Esophagus (tissue), 2 donors: ENCODE measurements around the gene AKAP5. TPM values are rescaled to one million over a fixed set of nuclear protein-coding genes. Genes with fewer than 3 reads are reported as not detected.

Experiments
- H3K27ac ChIP-seq, 2 donors: one replicate each; pipeline ENCODE4 v1.5.1; 2013; ENCODE audit warnings: low read depth in 2 of 2, mild to moderate bottlenecking in 2 of 2, inconsistent platforms in 1 of 2, low read length in 1 of 2, moderate library complexity in 1 of 2
- H3K27me3 ChIP-seq, 2 donors: one replicate each; pipeline ENCODE4 v1.6.1; 2013; ENCODE audit warnings: low read length in 2 of 2, control low read depth in 1 of 2, mild to moderate bottlenecking in 1 of 2; ENCODE audit not compliant: insufficient read depth in 2 of 2, control insufficient read depth in 1 of 2
- H3K36me3 ChIP-seq, 2 donors: one replicate each; pipeline ENCODE4 v1.6.1; 2013; ENCODE audit warnings: low read length in 1 of 2; ENCODE audit not compliant: control insufficient read depth in 2 of 2, insufficient read depth in 2 of 2
- H3K4me1 ChIP-seq, 2 donors: one replicate each; pipeline ENCODE4 v1.6.1; 2013; ENCODE audit warnings: low read length in 1 of 2; ENCODE audit not compliant: control insufficient read depth in 2 of 2, insufficient read depth in 2 of 2
- H3K4me3 ChIP-seq, 2 donors: one replicate each; pipeline ENCODE4 v1.5.1; 2013; ENCODE audit warnings: low read length in 2 of 2, mild to moderate bottlenecking in 2 of 2, low read depth in 1 of 2, moderate library complexity in 1 of 2
- H3K9me3 ChIP-seq, 2 donors: one replicate each; pipeline ENCODE4 v1.6.1; 2013; ENCODE audit warnings: mild to moderate bottlenecking in 2 of 2, low read depth in 1 of 2, low read length in 1 of 2, moderate library complexity in 1 of 2; ENCODE audit not compliant: control insufficient read depth in 2 of 2, insufficient read depth in 1 of 2
- WGBS, 2 donors: extraction: QIAGEN DNeasy Blood & Tissue Kit; methylation state at CpG; one replicate each; pipeline ENCODE4 v1.1.7; 2013; 5-methylcytosine and 5-hydroxymethylcytosine counted together
- polyA plus RNA-seq, 2 donors: library from polyadenylated mRNA; stranded (reverse); fragments of 200-250 nt; gene quantifications; one replicate each; pipeline ENCODE4 v1.2.3, GENCODE V29; 2013
- donor health status: healthy with polysubstance abuse.
- donor health status: Bipolar disorder and iron deficiency.

The AKAP5 gene
- polyA plus RNA-seq, 2 donors: 0.04 to 0.06 TPM

DNA sequence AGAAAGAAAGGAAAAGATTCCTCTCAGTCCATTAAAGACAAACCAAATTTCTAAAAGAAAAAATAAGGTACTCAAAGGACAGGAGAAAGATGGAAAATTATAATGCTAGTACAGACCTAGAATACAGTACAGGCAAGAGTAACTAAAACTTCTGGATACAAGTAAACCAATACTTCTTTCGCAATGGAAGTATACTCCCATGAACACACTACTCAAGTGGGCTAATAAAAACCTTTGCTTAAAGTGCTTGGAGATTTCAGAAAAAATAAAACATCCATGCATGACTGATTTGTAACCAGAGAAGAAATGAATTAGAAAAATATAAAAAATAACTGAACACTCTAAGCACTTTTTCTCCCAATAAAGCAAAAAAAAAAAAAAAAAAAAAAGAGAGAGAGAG, 34.8 kb downstream of the AKAP5 start:
- no peak overlapping the region for H3K4me3 ChIP-seq
- H3K4me1 ChIP-seq: no peaks in the 10 kb centered on the region
- no peaks in the 10 kb centered on the region for H3K9me3 ChIP-seq
- no peaks in the 10 kb centered on the region for H3K27me3 ChIP-seq
- WGBS, 2 donors: 97 to 98% methylated on average over 1 of the region's 1 CpG
- no peaks in the 10 kb centered on the region for H3K36me3 ChIP-seq
- H3K27ac ChIP-seq: no peak overlapping the region

- Histone ChIP-seq H3K4me3 (peak overlapping the region in 1 of 2 donors; percentile 80), H3K9me3 (no peaks in the 10 kb centered on the region), H3K4me1 (no peaks in the 10 kb centered on the region), H3K27ac (peak overlapping the region; percentile 98 to 99), H3K36me3 (no peaks in the 10 kb centered on the region), H3K27me3 (no peaks in the 10 kb centered on the region)
- WGBS, 2 donors: 19 to 27% methylated on average over 8 of the region's 8 CpGs
Measured at GRCh38 chr14:64501411-64502171, 36.3 kb downstream of the AKAP5 start.

DNA sequence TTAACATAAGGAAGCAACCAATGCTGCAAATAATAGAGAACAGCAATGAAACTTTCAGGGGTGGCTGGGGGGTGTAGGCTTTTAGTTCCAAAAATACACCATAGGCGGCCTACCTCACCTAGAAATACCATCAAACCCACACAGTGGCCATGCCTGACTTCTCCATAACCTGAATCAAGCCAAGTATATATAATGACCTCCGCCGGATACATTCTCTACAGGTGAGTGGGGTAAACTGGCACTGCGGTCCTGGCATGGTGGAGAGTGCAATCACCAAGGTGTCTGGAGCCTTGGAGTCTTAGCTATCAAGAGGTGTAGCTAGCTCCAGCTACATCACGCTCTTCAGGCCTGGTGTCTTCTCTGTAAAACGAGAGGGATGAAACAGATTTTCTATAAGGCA, 37.2 kb downstream of the AKAP5 start:
- no peaks in the 10 kb centered on the region for H3K4me1 ChIP-seq
- H3K9me3 ChIP-seq: no peaks in the 10 kb centered on the region
- H3K36me3 ChIP-seq: no peaks in the 10 kb centered on the region
- H3K27me3 ChIP-seq: no peaks in the 10 kb centered on the region
- H3K4me3 ChIP-seq: peak overlapping the region; percentile 80 to 87
- WGBS, 2 donors: 28 to 34% methylated on average over 6 of the region's 6 CpGs
- peak overlapping the region; percentile 98 to 99 for H3K27ac ChIP-seq

GRCh38 chr14:64502887-64503433, 37.7 kb downstream of the AKAP5 start:
- H3K4me3 ChIP-seq: peak overlapping the region; percentile 80 to 87
- H3K9me3 ChIP-seq: no peaks in the 10 kb centered on the region
- no peaks in the 10 kb centered on the region for H3K4me1 ChIP-seq
- no peaks in the 10 kb centered on the region for H3K27me3 ChIP-seq
- H3K27ac ChIP-seq: peak overlapping the region; percentile 98 to 99
- H3K36me3 ChIP-seq: no peaks in the 10 kb centered on the region
- WGBS, 2 donors: 0 to 1% methylated on average over 29 of the region's 29 CpGs

GRCh38 chr14:64503434-64504309, 38.4 kb downstream of the AKAP5 start, which contains the start of gene ZBTB25:
Gene ZBTB25 (minus strand): TSS chr14:64503838. CDS start chr14:64490533, 13,305 bp downstream.
- Histone ChIP-seq H3K4me3 (peak within 1 kb of the TSS; percentile 80 to 87), H3K4me1 (no peaks in the 10 kb centered on the region), H3K27me3 (no peaks in the 10 kb centered on the region), H3K36me3 (no peaks in the 10 kb centered on the region), H3K9me3 (no peaks in the 10 kb centered on the region), H3K27ac (peak within 1 kb of the TSS; percentile 98 to 99)
- WGBS, 2 donors: 0 to 1% methylated on average over 74 to 87 of the region's 87 CpGs

DNA sequence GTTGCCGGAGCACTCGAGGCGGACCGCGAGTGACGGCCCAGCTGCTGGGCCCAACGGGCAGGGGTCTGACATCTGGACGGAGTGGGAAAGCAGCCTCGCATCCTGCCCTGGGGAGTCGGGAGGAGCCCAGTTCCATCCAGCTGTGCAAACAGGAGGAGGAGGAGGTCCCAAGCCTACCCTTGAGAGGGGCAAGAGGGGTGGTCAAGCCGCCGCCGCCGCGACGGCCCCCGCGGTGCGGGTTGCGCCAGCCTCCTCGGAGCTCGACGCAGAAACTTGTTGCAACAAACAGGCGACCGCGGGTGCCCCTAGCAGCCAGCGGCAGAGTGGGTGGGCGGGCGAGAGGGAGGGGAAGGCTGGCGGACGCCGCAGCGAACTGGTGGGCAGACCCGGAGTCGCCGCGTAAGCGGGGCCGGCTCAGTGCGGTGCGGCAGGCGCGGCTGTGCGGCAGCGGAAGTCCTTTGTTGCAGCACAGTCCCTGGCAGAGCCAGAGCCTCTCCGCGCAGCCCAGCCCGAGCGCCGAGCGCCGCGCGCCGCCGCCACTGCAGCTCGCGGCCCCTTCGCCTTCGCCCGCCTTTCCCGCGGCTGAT, 39.1 kb downstream of the AKAP5 start, which contains the start of gene ZBTB1:
ZBTB1 (plus strand) TSS at position 461 of the 587 bp plus-strand sequence. CDS start 16,735 bp downstream, outside the sequence.
- H3K36me3 ChIP-seq: no peaks in the 10 kb centered on the region
- H3K4me1 ChIP-seq: peaks cover 0 to 3% of the 10 kb centered on the region in 2 donors
- no peaks in the 10 kb centered on the region for H3K27me3 ChIP-seq
- H3K4me3 ChIP-seq: peak within 1 kb of the TSS; percentile 80 to 87
- WGBS, 2 donors: 0% methylated on average over 56 to 63 of the region's 63 CpGs
- H3K9me3 ChIP-seq: no peaks in the 10 kb centered on the region
- H3K27ac ChIP-seq: peak within 1 kb of the TSS; percentile 98 to 99

- H3K27me3 ChIP-seq: no peaks in the 10 kb centered on the region
Measured at GRCh38 chr14:64504897-64505794, 39.8 kb downstream of the AKAP5 start.

DNA sequence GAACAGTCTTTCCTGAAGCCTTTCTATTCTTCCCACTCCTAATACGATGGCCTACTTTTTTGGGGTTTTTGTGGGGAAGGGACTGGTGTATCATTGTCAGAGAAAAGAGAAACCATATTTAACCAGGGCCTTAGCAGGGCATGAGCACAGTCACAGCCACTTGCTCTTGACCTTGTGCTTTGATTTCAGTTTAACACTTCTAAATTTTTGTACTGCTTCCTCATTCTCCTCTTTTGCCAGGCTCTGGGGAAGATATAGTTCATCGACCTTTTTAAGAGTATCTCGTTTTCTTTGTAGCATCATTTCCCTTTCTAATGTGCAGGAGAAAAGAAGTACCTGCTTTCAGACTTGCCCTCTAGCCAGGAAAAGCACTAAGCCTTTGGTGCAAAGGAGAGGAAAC, 41.4 kb downstream of the AKAP5 start:
- peaks cover 0 to 3% of the 10 kb centered on the region in 2 donors for H3K4me1 ChIP-seq
- peak overlapping the region in 1 of 2 donors; percentile 80 for H3K4me3 ChIP-seq
- peak overlapping the region; percentile 59 to 77 for H3K27ac ChIP-seq
- no peaks in the 10 kb centered on the region for H3K27me3 ChIP-seq
- no peaks in the 10 kb centered on the region for H3K36me3 ChIP-seq
- H3K9me3 ChIP-seq: no peaks in the 10 kb centered on the region
- 20 to 28% methylated on average over 3 of the region's 3 CpGs for WGBS, 2 donors

More at GRCh38 chr14:64504897-64505794, 39.8 kb downstream of the AKAP5 start:
- peak overlapping the region; percentile 98 to 99 for H3K27ac ChIP-seq
- 0 to 1% methylated on average over 68 of the region's 68 CpGs for WGBS, 2 donors
- H3K9me3 ChIP-seq: no peaks in the 10 kb centered on the region
- H3K36me3 ChIP-seq: no peaks in the 10 kb centered on the region
- peak overlapping the region; percentile 80 to 87 for H3K4me3 ChIP-seq
- peaks cover 0 to 3% of the 10 kb centered on the region in 2 donors for H3K4me1 ChIP-seq
